Hepatocyte (in vitro differentiated cells): Measurements from ENCODE around the gene CLDN12. TPM values are rescaled to one million over a fixed set of nuclear protein-coding genes. Genes with fewer than 3 reads are reported as not detected.

Experiments used
- DNase-seq: peaks from one replicate; pipeline ENCODE4 v3.0.0-alpha.2; 2016; ENCODE audit warnings: low spot score
- H2AFZ ChIP-seq: fragments of 200-600 bp; sonication (generic); 2 replicates; pipeline ENCODE4 v1.6.0; 2016; ENCODE audit warnings: antibody characterized with exemption, mild to moderate bottlenecking
- H3K27ac ChIP-seq: fragments of 200-600 bp; sonication (generic); 2 replicates; pipeline ENCODE4 v1.5.1; 2016; ENCODE audit warnings: mild to moderate bottlenecking
- H3K27me3 ChIP-seq: fragments of 200-600 bp; sonication (generic); 2 replicates; pipeline ENCODE4 v1.6.1; 2016
- H3K36me3 ChIP-seq: fragments of 200-600 bp; sonication (generic); replicated peaks from 2 replicates; pipeline ENCODE4 v1.5.1; 2016; ENCODE audit warnings: low read depth; ENCODE audit not compliant: insufficient read depth
- H3K4me1 ChIP-seq: fragments of 200-600 bp; sonication (generic); 2 replicates; pipeline ENCODE4 v1.5.1; 2016; ENCODE audit warnings: mild to moderate bottlenecking, moderate library complexity; ENCODE audit not compliant: insufficient read depth
- H3K4me2 ChIP-seq: fragments of 200-600 bp; sonication (generic); 2 replicates; pipeline ENCODE4 v1.6.0; 2016
- H3K4me3 ChIP-seq: fragments of 200-600 bp; sonication (generic); 2 replicates; pipeline ENCODE4 v1.5.1; 2016; ENCODE audit warnings: mild to moderate bottlenecking
- H3K79me2 ChIP-seq: fragments of 200-600 bp; sonication (generic); 2 replicates; pipeline ENCODE4 v1.6.0; 2017; ENCODE audit warnings: mild to moderate bottlenecking
- H3K9me2 ChIP-seq: fragments of 200-600 bp; sonication (generic); replicated peaks from 2 replicates; pipeline ENCODE4 v1.6.0; 2017; ENCODE audit warnings: mild to moderate bottlenecking; ENCODE audit not compliant: insufficient read depth
- H3K9me3 ChIP-seq: fragments of 200-600 bp; sonication (generic); 2 replicates; pipeline ENCODE4 v1.5.1; 2016; ENCODE audit warnings: low read depth, mild to moderate bottlenecking
- H4K20me1 ChIP-seq: fragments of 200-600 bp; sonication (generic); 2 replicates; pipeline ENCODE4 v1.6.0; 2016; ENCODE audit warnings: mild to moderate bottlenecking; ENCODE audit not compliant: insufficient read depth, poor library complexity, severe bottlenecking
- CTCF ChIP-seq: fragments of 200-600 bp; sonication (generic); IDR thresholded peaks from 2 replicates; pipeline ENCODE4 v1.5.1; 2016; ENCODE audit warnings: antibody characterized with exemption, mild to moderate bottlenecking; ENCODE audit not compliant: poor library complexity
- EZH2 ChIP-seq: fragments of 200-600 bp; sonication (generic); IDR thresholded peaks from 2 replicates; pipeline ENCODE4 v1.6.1; 2016; ENCODE audit warnings: antibody characterized with exemption, mild to moderate bottlenecking, borderline replicate concordance
- EZH2phosphoT487 ChIP-seq: fragments of 200-600 bp; sonication (generic); IDR thresholded peaks from one replicate; pipeline ENCODE4 v1.6.1; 2018; ENCODE audit warnings: antibody characterized with exemption, mild to moderate bottlenecking, low read depth, moderate library complexity; ENCODE audit not compliant: unreplicated experiment, severe bottlenecking
- WGBS: methylation state at CpG from one replicate; pipeline ENCODE4 v1.1.6; 2016; ENCODE audit warnings: low lambda C conversion rate; ENCODE audit errors: missing lambda C conversion rate; 5-methylcytosine and 5-hydroxymethylcytosine counted together
- polyA plus RNA-seq: library from polyadenylated mRNA; unstranded; fragments of >200 nt; fragmentation: Nextera tagmentation; extraction: Ambion mirVana; gene quantifications from 2 replicates; pipeline ENCODE4 v1.2.1, GENCODE V29; 2016
- total RNA-seq: library from RNA; depleted of rRNA; stranded (reverse); fragments of >200 nt; gene quantifications from 2 replicates; pipeline ENCODE4 v1.2.3, GENCODE V29; 2014

Gene CLDN12
- total and polyA plus RNA-seq, 2 experiments from 2014 or later: 21.2 to 53.0 TPM

GRCh38 chr7:90411510-90411909 is 8.2 kb downstream of the CLDN12 start:
- Histone ChIP-seq H3K79me2 (peaks cover 23% of the 10 kb centered on the region), H4K20me1 (no peaks in the 10 kb centered on the region), H2AFZ (no peak overlapping the region), H3K9me2 (no peaks in the 10 kb centered on the region), H3K4me2 (no peak overlapping the region), H3K4me1 (no peaks in the 10 kb centered on the region), H3K9me3 (no peaks in the 10 kb centered on the region), H3K27me3 (no peaks in the 10 kb centered on the region), H3K4me3 (no peak overlapping the region), H3K36me3 (no peaks in the 10 kb centered on the region), H3K27ac (peak overlapping the region; percentile 72)
- no peak for TF ChIP-seq CTCF
- TF ChIP-seq EZH2phosphoT487: no peak
- no peak for TF ChIP-seq EZH2
- DNase-seq: no peak
- 77% methylated on average over 2 of the region's 2 CpGs for WGBS

GRCh38 chr7:90412458-90413184 is 9.4 kb downstream of the CLDN12 start:
- TF ChIP-seq CTCF (peak; percentile 22), EZH2 (no peak)
- no peaks in the 10 kb centered on the region for H4K20me1 ChIP-seq
- H3K9me3 ChIP-seq: no peaks in the 10 kb centered on the region
- H3K4me1 ChIP-seq: no peaks in the 10 kb centered on the region
- no peaks in the 10 kb centered on the region for H3K27me3 ChIP-seq
- H3K79me2 ChIP-seq: peaks cover 22% of the 10 kb centered on the region
- no peaks in the 10 kb centered on the region for H3K36me3 ChIP-seq
- H3K9me2 ChIP-seq: no peaks in the 10 kb centered on the region
- no peak for DNase-seq
- no peak overlapping the region for H3K4me2 ChIP-seq
- peak overlapping the region; percentile 72 for H3K27ac ChIP-seq
- H2AFZ ChIP-seq: no peak overlapping the region
- 89% methylated on average over 11 of the region's 11 CpGs for WGBS
- no peak overlapping the region for H3K4me3 ChIP-seq

- Histone ChIP-seq H3K27me3 (no peaks in the 10 kb centered on the region), H2AFZ (no peak overlapping the region), H3K27ac (no peak overlapping the region), H4K20me1 (no peaks in the 10 kb centered on the region), H3K79me2 (peaks cover 22% of the 10 kb centered on the region), H3K36me3 (no peaks in the 10 kb centered on the region), H3K4me1 (no peaks in the 10 kb centered on the region), H3K9me2 (no peaks in the 10 kb centered on the region), H3K4me3 (no peak overlapping the region), H3K9me3 (no peaks in the 10 kb centered on the region), H3K4me2 (no peak overlapping the region)
- TF ChIP-seq EZH2phosphoT487 (no peak), EZH2 (no peak), CTCF (no peak)
- WGBS: 98% methylated on average over 2 of the region's 2 CpGs
- DNase-seq: no peak
Observed at GRCh38 chr7:90413185-90413528, 9.9 kb downstream of the CLDN12 start.
